H54 (cell line): Measurements from ENCODE around the gene FAM53B.

Experiments
- DNase-seq: peaks from one replicate; pipeline ENCODE4 v3.0.0; 2011; ENCODE audit warnings: low spot score, mixed read lengths; ENCODE audit not compliant: insufficient read length
- FAIRE-seq: peaks from 3 replicates; lab custom pipeline; 2011; peaks lifted over from hg19 to GRCh38; lab: Jason Lieb, UNC
- POLR2A ChIP-seq: IDR thresholded peaks from 2 replicates; pipeline ENCODE4 v1.6.1; 2011; ENCODE audit warnings: low read depth, mild to moderate bottlenecking, low read length

Gene FAM53B

DNA sequence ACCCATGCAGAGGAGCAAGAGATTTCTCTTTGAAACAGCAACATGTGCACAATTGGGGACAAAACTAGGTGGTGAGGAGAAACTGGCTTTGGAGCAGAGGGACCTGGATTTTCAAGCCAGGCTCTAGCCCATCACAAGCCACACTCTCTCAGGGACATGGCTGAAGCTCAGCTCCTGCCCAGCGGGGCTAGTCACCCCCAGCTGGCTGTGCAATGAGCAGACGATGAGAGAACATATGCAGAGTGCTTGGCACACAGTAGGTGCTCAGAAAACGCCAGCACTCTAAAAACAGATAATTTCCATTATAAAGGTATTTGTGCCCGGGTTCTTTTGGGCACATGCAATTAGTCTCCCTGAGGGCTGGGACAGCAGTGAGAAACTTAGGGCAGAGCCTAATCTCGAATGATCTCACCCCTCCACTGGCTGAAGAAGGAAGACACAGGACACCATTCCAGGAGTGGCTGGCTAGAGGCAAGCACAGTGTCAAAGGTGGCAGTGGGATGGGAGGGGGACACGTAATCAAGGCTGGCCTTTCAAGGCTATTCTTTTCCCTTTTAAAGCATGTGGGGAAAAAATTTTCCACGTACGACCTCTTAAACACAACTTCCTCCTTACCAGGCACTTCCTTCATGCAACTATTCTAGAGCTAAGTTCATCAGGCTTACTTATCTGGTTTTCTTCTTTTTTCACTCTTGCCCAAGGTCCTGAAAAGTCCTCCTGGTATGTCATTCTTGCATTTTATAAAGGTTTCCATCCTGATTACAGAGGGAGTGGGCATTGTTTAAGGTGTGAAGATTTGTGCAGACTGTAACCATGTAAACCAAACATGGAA is 15.1 kb downstream of the FAM53B start:
- FAIRE-seq: no peak
- no peak for DNase-seq
- TF ChIP-seq POLR2A: no peak

- TF ChIP-seq POLR2A: no peak
- FAIRE-seq (no peak), DNase-seq (no peak)
Measured at GRCh38 chr10:124728071-124728829, 15.9 kb downstream of the FAM53B start.

- no peak for TF ChIP-seq POLR2A
- DNase-seq: no peak
- no peak for FAIRE-seq
Measured at GRCh38 chr10:124727361-124727960, 16.7 kb downstream of the FAM53B start.

DNA sequence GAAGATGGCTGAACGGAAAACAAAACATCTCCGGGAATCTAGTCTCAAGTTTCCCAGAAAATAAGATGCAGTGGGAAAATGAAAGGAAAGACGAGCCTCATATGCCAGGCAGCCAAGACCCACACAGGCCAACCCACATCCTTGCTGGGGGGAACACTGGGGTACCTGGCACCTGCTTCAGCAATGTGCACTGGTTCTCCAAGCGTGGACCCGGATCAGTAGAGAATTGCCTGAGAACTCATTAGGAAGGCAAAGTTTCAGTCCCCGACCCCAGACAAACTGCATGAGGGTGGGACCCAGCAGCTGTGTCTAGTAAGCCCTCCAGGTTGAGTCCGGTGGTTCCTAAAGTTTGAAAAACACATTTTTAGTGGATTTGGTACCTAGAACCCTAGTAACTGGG is 18.4 kb downstream of the FAM53B start:
- DNase-seq: no peak
- FAIRE-seq: no peak
- no peak for TF ChIP-seq POLR2A

DNA sequence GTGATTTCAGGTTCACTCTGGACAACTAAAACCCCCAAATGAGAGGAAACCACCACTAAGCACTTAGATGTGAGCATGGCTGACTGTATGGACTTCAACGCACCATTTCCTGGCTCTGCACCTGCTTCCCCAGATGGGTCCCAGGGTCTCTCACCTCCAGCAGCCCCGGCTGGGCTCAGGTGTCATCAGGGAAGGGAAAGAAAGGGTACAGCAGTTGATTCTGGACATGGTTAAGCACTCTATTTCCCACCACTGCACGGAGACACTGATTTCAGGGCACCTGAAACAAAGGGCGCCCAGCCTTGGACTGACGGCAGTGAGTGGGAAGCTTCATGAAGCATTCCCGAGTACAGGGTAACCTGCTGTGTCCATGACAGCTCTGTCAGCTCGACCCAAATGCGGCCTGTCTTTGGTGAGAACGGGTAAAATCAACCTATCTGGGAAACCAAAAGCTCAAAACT is 19.0 kb downstream of the FAM53B start:
- DNase-seq (no peak), FAIRE-seq (no peak)
- TF ChIP-seq POLR2A: no peak

DNA sequence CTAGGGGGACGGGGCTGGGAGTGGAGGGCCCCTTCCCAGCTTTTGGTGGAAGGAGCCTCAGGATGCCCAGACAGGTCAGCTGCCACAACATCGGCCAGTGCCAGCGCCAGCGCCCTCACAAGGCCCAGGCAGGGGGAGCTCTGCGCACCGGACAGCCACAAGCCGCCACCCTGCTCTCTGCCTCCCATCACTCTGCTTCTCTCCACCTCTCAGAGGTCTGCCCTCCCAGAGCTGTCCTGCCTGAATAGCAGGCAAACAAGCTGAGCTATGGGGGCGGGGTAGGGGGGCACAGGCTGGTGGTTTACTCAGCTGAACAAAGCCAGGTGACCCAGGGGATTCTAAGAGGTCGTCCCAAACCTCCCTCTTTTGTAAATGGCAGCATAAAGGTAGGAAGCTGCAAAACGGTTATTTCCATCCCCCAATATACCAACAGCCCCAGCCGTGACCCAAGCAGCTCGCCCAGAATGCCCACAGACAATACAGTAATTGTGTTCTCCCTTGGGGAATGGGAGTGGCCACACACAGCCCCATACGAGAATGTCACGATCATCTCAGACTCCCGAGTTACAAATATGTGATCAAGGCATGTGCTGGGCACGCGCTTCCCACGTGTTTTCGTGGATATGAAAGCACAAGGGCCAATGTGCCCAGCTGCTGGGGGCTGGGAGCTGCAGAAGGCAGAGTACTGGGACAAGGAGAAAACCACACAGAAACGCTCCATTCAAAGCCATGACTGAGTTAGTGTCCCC is 19.7 kb downstream of the FAM53B start:
- DNase-seq (no peak), FAIRE-seq (no peak)
- TF ChIP-seq POLR2A: no peak

GRCh38 chr10:124723826-124724225 is 20.4 kb downstream of the FAM53B start:
- TF ChIP-seq POLR2A: no peak
- DNase-seq: no peak
- no peak for FAIRE-seq

DNA sequence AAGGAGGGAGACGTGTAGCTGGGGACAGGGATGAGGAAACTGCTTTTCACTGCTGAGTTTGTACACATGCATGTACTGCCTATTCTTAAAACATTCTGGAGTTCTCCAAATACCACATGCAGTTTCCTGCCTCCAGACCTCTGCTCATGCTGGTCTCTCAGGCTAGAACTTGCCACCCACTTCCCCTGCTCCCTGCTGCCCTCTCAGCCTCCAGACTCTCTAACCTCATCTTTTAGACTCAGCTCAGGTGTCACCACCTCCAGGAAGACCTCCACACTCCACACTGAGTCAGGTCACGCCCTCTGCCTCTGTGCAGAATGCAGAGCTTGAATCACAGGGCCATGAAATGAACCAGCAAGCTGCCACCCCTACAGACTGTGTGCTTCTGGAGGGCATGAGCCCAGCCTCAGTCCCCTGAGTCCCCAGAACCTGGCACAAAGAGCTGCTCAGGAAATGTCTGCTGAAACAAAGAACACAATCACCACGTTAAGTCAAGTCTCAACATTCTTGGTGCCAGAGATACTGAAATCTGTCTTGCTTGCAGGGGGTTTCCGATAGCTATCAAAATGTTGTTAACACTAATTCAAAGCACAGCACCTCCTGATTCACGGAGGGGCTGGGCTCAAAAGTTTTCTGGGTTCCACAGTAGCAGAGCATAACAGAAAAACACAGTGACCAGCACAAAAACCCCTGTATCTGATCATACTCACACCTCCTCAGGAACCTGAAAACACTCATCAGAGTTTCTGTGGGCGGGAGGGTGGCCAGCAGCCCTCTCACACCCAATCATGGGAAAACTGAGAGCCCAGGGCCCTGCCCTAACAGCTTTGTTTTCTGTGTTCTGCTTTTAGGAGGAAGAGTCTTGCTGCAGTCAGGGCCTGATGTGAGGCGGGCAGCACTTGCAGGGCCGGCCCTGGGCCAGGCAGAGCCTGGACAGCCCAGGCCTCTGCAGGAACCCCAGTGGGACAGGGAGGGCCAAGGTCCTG is 21.1 kb downstream of the FAM53B start:
- TF ChIP-seq POLR2A: no peak
- FAIRE-seq: no peak

DNA sequence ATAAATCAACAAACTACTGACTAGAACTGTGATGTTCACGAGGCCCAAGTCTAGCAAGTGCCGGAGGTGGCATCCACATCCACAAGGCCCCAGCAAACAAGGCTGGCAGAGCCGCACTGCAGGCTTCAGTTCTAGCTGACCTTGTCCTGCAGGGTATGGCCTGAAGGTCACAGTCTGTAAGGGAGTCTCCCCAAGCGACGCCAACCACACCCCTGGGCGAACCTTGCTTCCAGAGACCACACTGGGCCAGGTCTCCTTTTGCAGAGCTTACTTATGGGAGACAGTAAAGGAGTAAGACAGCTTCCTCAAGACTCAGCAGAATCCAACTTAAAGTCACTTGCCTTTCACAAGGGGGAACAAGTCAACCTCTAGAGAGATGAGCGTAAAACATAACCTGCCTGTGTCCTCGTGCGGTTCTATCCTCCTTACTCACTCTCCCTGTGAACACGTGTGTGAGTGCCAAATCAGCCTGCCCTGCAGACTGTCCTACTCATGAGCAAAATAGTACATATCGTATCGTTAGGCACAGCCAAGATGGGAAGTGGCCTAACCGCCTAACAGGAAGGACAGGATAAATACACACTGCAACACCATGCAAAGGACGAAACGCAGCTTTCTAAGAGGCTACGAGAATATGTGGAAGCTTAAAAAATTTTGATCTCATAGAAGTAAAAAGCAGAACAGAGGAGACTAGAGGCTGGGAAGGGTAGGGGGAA is 22.7 kb downstream of the FAM53B start:
- DNase-seq (no peak), FAIRE-seq (no peak)
- no peak for TF ChIP-seq POLR2A

More for the DNA sequence above, 21.1 kb downstream of the FAM53B start:
- DNase-seq: no peak

DNA sequence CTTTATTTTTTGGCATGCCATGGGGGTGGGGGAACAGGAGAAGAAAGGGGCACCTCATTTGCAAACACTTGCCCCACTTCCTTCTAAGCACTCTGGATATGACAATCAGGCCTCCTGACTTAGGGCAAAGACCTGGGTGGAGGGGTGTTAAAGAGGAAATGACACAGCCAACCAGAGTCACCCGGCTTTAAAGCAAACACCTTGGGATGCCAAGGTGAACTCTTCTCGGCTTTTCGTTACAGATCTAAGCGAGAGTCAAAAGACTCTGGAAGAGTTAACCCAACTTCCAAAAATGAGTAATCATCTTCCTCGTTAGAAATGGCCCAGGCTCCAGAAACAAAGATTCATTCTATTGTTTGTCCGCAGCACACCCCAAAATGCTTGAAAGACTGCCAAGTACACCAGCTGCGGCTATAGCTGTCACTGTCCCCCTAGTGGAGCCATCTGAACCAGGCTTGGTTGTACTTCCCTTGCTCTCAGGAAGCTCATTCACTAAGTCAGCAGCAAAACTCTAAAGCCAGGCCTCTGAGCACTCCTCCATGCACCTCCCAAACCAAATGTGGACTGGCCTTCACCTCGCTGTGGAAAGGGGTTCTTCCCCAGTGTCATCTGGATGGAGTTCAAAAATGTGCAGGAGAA is 24.8 kb downstream of the FAM53B start:
- peak; percentile 80 for FAIRE-seq
- DNase-seq: peak; percentile 66

More for the DNA sequence above, 24.8 kb downstream of the FAM53B start:
- no peak for TF ChIP-seq POLR2A
